Measurements from ENCODE around the gene ZNF516. TPM values are rescaled to one million over a fixed set of nuclear protein-coding genes. Genes with fewer than 3 reads are reported as not detected.
A peak's percentile ranks its signal among the peaks of the same experiment; 100 is the strongest.

ZNF516 gene
- total RNA-seq, 4 donors from 2014 or later: 11.2 to 27.7 (median 16.6) TPM

DNA sequence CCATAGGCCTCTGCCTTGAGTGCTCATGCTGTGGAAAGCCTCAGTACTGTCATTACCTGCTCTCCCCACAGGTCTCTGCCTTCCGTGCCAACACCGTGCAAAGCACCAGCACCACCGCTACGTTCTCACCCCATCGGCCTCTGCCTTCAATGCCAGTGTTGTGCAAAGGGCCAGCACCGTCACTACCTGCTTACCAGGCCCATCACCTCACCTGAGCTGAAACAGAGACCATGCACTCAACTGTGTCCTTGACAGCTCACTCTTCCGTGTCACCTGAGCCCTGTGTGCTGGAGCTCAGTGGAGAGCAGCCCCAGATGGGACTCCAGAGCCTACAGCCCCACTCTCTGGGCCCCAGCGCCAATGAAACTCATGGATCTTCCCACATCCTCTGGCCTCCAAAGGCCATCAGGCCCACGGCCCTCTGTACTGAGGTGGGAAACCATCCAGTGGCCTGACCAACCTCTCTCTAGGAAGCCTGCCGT is 62.7 kb downstream of the ZNF516 start:
- TF ChIP-seq, protein P1, sequence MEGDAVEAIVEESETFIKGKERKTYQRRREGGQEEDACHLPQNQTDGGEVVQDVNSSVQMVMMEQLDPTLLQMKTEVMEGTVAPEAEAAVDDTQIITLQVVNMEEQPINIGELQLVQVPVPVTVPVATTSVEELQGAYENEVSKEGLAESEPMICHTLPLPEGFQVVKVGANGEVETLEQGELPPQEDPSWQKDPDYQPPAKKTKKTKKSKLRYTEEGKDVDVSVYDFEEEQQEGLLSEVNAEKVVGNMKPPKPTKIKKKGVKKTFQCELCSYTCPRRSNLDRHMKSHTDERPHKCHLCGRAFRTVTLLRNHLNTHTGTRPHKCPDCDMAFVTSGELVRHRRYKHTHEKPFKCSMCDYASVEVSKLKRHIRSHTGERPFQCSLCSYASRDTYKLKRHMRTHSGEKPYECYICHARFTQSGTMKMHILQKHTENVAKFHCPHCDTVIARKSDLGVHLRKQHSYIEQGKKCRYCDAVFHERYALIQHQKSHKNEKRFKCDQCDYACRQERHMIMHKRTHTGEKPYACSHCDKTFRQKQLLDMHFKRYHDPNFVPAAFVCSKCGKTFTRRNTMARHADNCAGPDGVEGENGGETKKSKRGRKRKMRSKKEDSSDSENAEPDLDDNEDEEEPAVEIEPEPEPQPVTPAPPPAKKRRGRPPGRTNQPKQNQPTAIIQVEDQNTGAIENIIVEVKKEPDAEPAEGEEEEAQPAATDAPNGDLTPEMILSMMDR (IDR thresholded peaks at IDR 0.05): no peak
- ATAC-seq (ENCODE audit: low FRiP score) (no peak), DNase-seq (ENCODE audit: low spot score) (no peak)

DNA sequence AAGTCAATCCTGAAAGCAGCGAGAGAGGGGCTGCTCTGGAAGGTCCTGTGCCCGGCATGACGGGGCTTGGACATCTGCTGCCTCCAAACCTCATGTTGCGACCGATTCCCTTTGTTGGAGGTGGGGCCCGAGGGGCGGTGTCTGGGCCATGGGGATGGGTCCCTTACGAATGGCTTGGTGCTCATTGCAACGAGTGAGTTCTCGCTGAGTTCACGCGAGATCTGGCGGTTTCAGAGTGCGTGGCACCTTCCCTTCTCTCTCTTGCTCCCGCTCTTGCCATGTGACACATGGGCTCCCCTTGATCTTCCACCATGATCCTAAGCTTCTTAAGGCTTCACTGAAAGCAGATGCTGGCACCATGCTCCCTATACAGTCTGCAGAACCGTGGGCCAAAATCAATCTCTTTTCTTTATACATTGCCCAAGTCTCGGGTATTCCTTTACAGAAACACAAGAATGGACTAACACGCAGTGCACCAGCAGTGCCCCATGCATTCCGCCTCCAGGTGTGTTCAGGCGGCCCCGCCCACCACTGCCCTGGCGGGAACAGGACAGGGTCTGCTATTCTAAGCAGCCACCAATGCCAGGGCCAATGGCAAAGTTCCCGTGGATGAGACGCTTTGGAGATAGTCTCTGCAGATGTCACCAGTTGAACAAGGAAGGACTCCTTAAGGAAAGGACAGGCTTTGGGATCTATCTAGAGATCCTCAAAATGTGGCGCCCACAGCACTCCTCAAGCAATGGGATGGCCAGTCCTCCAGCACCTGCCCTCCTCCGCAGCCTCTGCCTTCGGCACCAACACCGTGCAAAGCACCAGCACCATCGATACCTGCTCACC is 63.4 kb downstream of the ZNF516 start:
- TF ChIP-seq, protein P1 (IDR thresholded peaks at IDR 0.05): no peak
- DNase-seq (ENCODE audit: low spot score): no peak
- no peak for ATAC-seq (ENCODE audit: low FRiP score)

DNA sequence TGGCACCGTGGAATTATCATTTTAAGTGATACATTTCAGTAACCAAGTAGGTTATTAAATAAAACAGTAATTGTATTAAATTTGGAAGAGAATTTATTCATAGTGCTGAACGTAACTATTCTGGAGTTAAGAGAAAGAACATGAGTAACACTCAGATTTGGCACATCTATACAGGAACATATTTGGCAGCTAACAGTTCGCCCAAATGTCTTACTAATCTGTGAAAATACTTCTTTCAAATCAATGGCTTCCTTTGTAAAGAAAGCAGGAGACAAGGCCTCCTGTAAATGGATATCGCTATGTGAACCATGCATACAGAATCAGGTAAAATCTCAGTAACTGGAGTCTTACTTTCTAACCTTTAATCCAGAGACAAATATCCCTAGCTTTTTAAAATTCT is 64.4 kb downstream of the ZNF516 start:
- TF ChIP-seq, protein P1 (IDR thresholded peaks at IDR 0.05): no peak
- DNase-seq (ENCODE audit: low spot score) (no peak), ATAC-seq (ENCODE audit: low FRiP score) (no peak)

DNA sequence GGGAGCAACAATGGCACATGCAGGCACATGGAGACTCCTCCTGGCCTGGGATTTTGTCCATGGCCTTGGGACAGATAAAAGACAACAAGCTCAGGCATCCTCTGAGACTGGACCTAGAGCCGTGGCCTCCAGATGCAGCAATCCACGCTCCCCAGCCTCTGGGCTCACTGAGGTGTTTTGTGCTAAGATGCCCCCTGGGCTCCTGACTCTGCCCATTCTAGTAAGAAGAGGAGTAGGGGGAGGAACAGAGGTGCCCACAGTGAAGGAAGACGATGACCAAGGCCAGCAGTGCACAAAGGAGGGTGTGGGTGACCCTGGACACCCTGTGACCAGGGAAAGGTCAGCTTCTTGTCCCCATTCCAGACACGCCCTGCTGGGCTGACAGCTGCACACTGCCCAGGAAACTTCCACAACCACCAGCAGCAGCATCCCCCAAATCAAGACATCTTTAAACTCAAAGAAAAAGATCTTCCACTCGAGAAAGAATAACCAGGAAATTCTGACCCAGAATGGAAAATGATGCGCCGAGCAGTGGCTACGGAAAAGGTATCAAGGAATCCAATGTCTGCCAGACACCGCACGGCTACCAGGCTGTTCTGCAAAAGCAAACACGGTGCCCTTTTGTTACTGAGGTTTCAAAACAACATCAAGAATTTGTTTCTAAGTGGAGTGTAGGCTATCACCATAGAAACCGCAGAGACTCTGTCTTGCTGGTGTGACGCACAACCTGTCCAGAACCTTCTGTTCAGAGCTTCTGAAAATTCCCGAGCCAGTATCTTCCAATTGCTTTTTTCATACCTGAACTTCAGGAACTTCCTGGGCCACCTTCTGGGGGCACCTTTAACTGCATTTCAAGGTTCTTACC is 65.5 kb downstream of the ZNF516 start:
- ATAC-seq (ENCODE audit: low FRiP score) (no peak), DNase-seq (ENCODE audit: low spot score) (no peak)

DNA sequence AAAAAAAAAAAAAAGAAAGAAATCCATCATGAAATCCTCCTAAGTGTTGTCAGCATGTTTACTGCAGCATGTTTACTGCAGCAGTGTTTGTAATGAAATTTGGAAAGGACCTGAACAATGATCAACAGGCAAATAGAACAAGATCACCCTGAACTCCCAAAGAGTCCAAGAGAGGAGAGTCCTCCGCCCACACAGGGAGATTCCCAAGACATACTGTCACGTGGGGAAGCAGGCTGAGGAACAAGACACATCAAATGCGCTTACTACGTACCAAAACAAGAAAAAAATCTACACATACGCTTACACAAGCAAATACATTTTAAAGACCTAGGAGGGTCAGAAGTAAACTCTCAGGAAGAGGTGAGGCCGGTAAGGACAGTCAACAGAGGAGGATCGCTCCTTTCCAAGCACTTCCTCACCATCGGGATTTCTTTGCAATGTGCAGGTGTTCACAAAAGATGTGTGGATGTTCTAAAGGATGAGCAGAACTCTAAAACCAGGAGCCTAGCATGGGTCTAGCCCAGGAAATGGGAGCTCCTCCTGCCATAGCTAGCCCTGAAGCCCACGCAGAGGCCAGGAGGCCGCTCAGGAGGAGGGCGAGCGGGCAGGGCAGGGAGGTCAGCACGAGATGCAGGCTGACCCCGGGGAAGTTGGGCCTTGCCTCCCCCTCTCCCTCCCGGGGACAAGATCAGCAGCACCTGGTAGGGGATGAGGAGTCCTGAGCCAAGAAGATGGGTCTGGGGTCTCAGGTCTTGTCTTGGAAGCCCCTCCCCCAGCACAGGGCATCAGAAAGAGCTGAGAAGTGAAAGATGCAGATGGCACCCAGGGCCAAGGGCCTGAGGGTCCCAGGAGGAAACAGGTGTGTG is 66.4 kb downstream of the ZNF516 start:
- TF ChIP-seq, protein P1 (IDR thresholded peaks at IDR 0.05): no peak
- ATAC-seq (ENCODE audit: low FRiP score): no peak
- DNase-seq (ENCODE audit: low spot score): no peak

More for the DNA sequence above, 65.5 kb downstream of the ZNF516 start:
- TF ChIP-seq, protein P1 (IDR thresholded peaks at IDR 0.05): no peak

DNA sequence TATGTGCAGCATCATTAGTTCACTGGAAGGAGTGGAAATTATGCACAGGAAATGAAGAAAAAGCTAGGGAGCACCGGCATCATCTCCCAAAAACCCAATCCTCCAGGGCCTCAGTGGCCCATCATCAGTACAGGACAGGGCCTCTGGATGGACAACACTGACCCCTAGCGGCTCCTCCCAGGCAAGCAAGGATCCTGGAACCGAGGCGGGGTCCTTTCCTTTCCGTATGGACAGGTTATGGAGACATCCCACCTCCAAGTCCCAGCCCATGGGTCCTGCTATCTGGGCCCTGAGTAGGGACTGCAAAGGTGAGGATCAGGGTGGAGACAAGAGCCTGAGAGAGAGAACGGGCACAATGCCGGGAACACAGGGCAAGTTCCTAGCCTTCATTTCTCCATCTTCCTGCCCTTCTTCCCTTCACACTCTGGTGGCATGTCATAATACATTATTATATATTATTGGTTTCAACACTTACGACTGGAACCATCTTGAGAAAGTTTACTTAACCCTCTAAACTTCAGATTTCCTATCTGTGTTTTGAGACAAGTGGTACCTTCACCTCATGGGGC is 68.2 kb downstream of the ZNF516 start:
- TF ChIP-seq, protein P1 (IDR thresholded peaks at IDR 0.05): peak in 1 of 3 donors; percentile 20
- ATAC-seq (ENCODE audit: low FRiP score) (peak; percentile 45), DNase-seq (ENCODE audit: low spot score) (no peak)
